HL-60 (cell line): ENCODE results near the gene LIPA.
"Not testable (repeated sequence)": the region's sequence is repeated elsewhere in the genome, so short reads cannot be mapped to it uniquely, and the experiment has no call there.

Source experiments
- DNase-seq, 2 experiments: peaks; one replicate each; pipeline ENCODE4 v3.0.0-alpha.2; 2010 to 2020; ENCODE audit warnings: low read depth in 1 of 2, low spot score in 1 of 2
- H3K27ac ChIP-seq: fragments of 250-450 bp; sonication (Bioruptor Pico); replicated peaks from 2 replicates; pipeline ENCODE4 v1.5.1; 2020; ENCODE audit warnings: mild to moderate bottlenecking, moderate library complexity
- H3K27me3 ChIP-seq: fragments of 250-450 bp; sonication (Bioruptor Pico); 2 replicates; pipeline ENCODE4 v1.5.1; 2021; ENCODE audit warnings: mild to moderate bottlenecking, moderate library complexity; ENCODE audit not compliant: insufficient read depth, poor library complexity, severe bottlenecking
- H3K4me3 ChIP-seq: replicated peaks from 2 replicates; pipeline ENCODE4 v1.5.1; 2011; ENCODE audit warnings: mild to moderate bottlenecking, control low read depth, low read length; ENCODE audit not compliant: insufficient read depth
- GABPA ChIP-seq: IDR thresholded peaks from 2 replicates; pipeline ENCODE4 v1.6.1; 2012; ENCODE audit warnings: low read depth
- POLR2AphosphoS5 ChIP-seq: IDR thresholded peaks from 2 replicates; pipeline ENCODE4 v1.6.1; 2012; ENCODE audit warnings: low read depth
- SPI1 ChIP-seq: IDR thresholded peaks from 2 replicates; pipeline ENCODE4 v1.6.1; 2012; ENCODE audit warnings: low read depth, mild to moderate bottlenecking, borderline replicate concordance
- TF ChIP-seq, protein P1 (sequence below): IDR thresholded peaks from one replicate; pipeline ENCODE4 v1.5.1; 2011; ENCODE audit warnings: low read length, control low read depth, inconsistent platforms; ENCODE audit not compliant: insufficient read depth
- TF ChIP-seq, protein P2 (sequence below): IDR thresholded peaks from 2 replicates; pipeline ENCODE4 v1.6.1; 2012; ENCODE audit warnings: low read depth; ENCODE audit not compliant: insufficient replicate concordance

Gene LIPA

DNA sequence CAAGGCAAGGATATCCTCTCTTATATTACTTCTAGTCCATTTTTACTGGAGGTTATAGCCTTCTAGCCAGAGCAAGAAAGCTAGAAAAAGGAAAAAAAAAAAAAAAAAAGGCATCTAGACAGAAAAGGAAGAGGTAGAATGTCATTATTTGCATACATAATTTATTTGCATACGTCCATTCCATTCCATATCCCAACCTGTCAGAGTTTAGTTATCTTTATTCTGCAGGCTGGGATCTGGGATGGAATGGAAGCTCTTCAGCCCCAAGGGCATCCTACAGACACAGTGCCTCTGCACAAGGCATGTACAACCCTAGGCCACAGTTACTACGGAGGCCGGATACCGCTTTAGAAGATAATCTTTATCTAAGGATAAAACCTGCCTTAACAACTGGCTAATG lies 54.1 kb downstream of the LIPA start:
- H3K27me3 ChIP-seq: peaks cover 11% of the 10 kb centered on the region
- TF ChIP-seq, protein P1, sequence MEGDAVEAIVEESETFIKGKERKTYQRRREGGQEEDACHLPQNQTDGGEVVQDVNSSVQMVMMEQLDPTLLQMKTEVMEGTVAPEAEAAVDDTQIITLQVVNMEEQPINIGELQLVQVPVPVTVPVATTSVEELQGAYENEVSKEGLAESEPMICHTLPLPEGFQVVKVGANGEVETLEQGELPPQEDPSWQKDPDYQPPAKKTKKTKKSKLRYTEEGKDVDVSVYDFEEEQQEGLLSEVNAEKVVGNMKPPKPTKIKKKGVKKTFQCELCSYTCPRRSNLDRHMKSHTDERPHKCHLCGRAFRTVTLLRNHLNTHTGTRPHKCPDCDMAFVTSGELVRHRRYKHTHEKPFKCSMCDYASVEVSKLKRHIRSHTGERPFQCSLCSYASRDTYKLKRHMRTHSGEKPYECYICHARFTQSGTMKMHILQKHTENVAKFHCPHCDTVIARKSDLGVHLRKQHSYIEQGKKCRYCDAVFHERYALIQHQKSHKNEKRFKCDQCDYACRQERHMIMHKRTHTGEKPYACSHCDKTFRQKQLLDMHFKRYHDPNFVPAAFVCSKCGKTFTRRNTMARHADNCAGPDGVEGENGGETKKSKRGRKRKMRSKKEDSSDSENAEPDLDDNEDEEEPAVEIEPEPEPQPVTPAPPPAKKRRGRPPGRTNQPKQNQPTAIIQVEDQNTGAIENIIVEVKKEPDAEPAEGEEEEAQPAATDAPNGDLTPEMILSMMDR: no peak
- TF ChIP-seq POLR2AphosphoS5 (no peak), SPI1 (no peak), GABPA (no peak)
- TF ChIP-seq, protein P2, sequence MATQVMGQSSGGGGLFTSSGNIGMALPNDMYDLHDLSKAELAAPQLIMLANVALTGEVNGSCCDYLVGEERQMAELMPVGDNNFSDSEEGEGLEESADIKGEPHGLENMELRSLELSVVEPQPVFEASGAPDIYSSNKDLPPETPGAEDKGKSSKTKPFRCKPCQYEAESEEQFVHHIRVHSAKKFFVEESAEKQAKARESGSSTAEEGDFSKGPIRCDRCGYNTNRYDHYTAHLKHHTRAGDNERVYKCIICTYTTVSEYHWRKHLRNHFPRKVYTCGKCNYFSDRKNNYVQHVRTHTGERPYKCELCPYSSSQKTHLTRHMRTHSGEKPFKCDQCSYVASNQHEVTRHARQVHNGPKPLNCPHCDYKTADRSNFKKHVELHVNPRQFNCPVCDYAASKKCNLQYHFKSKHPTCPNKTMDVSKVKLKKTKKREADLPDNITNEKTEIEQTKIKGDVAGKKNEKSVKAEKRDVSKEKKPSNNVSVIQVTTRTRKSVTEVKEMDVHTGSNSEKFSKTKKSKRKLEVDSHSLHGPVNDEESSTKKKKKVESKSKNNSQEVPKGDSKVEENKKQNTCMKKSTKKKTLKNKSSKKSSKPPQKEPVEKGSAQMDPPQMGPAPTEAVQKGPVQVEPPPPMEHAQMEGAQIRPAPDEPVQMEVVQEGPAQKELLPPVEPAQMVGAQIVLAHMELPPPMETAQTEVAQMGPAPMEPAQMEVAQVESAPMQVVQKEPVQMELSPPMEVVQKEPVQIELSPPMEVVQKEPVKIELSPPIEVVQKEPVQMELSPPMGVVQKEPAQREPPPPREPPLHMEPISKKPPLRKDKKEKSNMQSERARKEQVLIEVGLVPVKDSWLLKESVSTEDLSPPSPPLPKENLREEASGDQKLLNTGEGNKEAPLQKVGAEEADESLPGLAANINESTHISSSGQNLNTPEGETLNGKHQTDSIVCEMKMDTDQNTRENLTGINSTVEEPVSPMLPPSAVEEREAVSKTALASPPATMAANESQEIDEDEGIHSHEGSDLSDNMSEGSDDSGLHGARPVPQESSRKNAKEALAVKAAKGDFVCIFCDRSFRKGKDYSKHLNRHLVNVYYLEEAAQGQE: no peak
- H3K27ac ChIP-seq: no peak overlapping the region
- DNase-seq: no peak
- no peak overlapping the region for H3K4me3 ChIP-seq

DNA sequence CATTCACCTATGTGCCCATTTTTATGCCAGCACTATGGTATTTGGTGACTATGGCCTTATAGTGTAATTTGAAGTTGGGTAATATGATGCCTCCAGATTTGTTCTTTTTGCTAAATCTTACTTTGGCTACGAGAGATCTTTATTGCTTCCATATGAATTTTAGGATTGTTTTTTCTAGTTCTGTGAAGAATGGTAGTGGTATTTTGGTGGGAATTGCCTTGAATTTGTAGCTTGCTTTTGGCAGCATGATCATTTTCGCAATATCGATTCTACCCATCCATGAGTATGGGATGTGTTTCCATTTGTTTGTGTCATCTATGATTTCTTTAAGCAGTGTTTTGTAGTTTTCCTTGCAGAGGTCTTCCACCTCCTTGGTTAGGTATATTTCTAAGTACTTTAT lies 60.3 kb downstream of the LIPA start:
- H3K4me3 ChIP-seq, DNase-seq, H3K27ac ChIP-seq: not testable (repeated sequence)
- peaks cover 10% of the 10 kb centered on the region for H3K27me3 ChIP-seq

DNA sequence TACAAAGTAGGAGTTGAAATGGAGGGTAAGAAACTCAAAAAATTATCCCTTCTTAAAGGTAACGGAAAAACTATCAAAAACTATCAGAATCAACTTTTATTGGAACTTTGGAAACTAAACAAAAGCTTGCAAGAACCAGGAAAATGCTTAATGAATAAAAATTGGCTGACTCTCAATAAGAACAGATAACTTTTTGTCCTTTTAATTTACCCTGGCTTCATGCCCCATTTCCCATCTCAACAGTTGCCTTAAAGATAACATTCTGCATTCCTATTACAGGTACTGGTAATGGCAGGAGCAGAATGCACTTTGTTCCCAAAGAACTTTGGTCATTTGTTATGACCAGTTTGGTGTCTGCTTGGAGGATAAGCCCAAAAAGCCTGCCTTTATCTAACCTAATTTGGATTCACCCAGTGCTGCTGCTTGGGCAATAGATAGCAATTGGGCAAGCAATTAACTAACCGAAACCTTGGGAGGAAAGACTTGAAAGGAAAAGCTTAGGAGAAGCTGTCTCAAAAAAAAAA lies 62.3 kb downstream of the LIPA start:
- peaks cover 6% of the 10 kb centered on the region for H3K27me3 ChIP-seq
- TF ChIP-seq, protein P2: no peak
- TF ChIP-seq POLR2AphosphoS5: no peak
- no peak for TF ChIP-seq GABPA
- no peak for TF ChIP-seq SPI1
- TF ChIP-seq, protein P1: no peak
- no peak overlapping the region for H3K4me3 ChIP-seq
- H3K27ac ChIP-seq: no peak overlapping the region
- no peak for DNase-seq

DNA sequence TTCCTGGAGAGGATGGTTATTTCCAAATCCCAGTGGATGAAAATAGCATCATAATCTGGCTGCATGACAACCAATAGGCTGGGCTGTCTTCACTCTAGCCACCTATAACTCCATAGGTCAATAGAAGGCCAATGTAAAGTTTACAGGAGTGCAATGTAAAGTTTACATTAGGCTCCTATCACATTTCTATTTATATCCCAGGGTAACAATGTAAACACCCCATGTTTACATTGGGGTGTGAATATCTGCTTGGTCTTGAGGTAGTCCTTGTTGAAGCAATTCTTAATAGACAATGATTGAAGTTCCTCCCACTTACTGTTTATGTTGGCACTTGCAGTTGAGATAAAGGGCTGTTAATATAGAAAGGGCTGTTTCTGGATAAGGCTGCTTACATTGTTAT lies 65.9 kb downstream of the LIPA start:
- no peak overlapping the region for H3K27ac ChIP-seq
- TF ChIP-seq, protein P1: no peak
- TF ChIP-seq POLR2AphosphoS5 (no peak), GABPA (no peak), SPI1 (no peak)
- TF ChIP-seq, protein P2: no peak

More for the DNA sequence above, 65.9 kb downstream of the LIPA start:
- DNase-seq: no peak
- H3K4me3 ChIP-seq: no peak overlapping the region
- H3K27me3 ChIP-seq: peaks cover 2% of the 10 kb centered on the region
